Suprapubic skin (tissue), 3 donors: ENCODE results near the gene SMAD7.

Experiments used
- POLR2AphosphoS5 ChIP-seq, 3 donors: sonication (generic); formaldehyde crosslinking; IDR thresholded peaks; one replicate each; pipeline ENCODE4 v1.6.1; 2017; ENCODE audit warnings: antibody characterized with exemption in 3 of 3
- TF ChIP-seq, protein P1 (sequence below), 2 donors: fragments of 200-600 bp in 1 of 2; fragments of 450-650 bp in 1 of 2; sonication (generic) in 1 of 2; IDR thresholded peaks; one replicate each; pipeline ENCODE4 v1.5.1; 2016 to 2019; ENCODE audit warnings: antibody characterized with exemption in 2 of 2, mild to moderate bottlenecking in 1 of 2, moderate library complexity in 1 of 2

DNA sequence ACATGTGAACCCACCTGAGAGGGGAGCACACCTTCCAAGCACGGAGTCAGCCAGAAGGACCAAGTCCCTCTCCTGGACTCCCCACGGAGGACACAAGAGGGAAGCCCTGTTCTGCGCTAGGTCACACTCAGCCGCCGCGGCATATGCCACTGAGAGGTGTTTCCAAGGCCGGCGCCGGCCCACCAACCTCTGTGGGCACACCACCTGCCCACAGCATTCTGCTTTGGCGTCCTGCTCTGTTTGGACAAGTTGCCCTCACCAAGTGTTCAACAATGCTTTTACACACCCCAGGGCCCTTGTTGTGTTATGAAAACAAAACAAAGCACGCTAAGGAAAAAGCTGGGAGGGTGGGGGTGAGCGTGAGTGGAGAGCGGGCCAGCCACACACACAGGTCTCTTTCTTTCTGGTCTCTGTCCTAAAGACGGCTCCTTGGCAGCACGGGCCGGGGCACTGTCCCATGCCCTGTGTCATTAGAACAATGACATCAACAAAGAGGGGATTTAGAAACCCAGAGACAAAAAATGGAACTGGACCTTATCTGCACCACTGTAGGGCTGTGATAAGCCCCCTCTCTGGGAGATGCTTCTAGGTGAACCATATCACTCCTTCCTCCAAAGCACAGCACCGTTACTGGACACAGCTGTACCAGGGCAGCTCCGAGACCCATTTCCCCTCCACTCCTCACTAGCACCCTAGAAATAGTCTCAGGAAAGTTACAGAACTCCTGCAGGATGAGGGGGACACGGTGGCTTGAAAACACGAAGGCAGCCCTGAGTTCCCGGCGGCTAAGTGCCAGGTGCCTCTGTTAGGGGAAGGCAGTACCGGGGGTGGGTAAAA is 17.0 kb downstream of the SMAD7 start:
- TF ChIP-seq, protein P1, sequence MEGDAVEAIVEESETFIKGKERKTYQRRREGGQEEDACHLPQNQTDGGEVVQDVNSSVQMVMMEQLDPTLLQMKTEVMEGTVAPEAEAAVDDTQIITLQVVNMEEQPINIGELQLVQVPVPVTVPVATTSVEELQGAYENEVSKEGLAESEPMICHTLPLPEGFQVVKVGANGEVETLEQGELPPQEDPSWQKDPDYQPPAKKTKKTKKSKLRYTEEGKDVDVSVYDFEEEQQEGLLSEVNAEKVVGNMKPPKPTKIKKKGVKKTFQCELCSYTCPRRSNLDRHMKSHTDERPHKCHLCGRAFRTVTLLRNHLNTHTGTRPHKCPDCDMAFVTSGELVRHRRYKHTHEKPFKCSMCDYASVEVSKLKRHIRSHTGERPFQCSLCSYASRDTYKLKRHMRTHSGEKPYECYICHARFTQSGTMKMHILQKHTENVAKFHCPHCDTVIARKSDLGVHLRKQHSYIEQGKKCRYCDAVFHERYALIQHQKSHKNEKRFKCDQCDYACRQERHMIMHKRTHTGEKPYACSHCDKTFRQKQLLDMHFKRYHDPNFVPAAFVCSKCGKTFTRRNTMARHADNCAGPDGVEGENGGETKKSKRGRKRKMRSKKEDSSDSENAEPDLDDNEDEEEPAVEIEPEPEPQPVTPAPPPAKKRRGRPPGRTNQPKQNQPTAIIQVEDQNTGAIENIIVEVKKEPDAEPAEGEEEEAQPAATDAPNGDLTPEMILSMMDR (IDR thresholded peaks at IDR 0.05): no peak
- no peak for TF ChIP-seq POLR2AphosphoS5 (IDR thresholded peaks at IDR 0.05)
